Endothelial cell (in vitro differentiated cells): Measurements from ENCODE around the gene GCN1. TPM values are rescaled to one million over a fixed set of nuclear protein-coding genes. Genes with fewer than 3 reads are reported as not detected.
"Not testable (repeated sequence)": the region's sequence is repeated elsewhere in the genome, so short reads cannot be mapped to it uniquely, and the experiment has no call there.

ENCODE experiments used
- DNase-seq: peaks from one replicate; pipeline ENCODE4 v3.0.0; 2021; ENCODE audit warnings: low spot score
- H3K27ac Mint-ChIP-seq: one replicate; pipeline ENCODE4 v1.8.0; 2021; ENCODE audit warnings: mixed read lengths, inconsistent platforms; ENCODE audit not compliant: unreplicated experiment
- H3K27me3 Mint-ChIP-seq: one replicate; pipeline ENCODE4 v1.8.0; 2021; ENCODE audit warnings: mild to moderate bottlenecking, moderate library complexity, mixed read lengths, inconsistent platforms; ENCODE audit not compliant: unreplicated experiment
- H3K36me3 Mint-ChIP-seq: one replicate; pipeline ENCODE4 v1.8.0; 2021; ENCODE audit warnings: mild to moderate bottlenecking, low read depth, mixed read lengths, inconsistent platforms; ENCODE audit not compliant: unreplicated experiment
- H3K4me1 Mint-ChIP-seq: one replicate; pipeline ENCODE4 v1.8.0; 2021; ENCODE audit warnings: mild to moderate bottlenecking, mixed read lengths, inconsistent platforms; ENCODE audit not compliant: unreplicated experiment
- H3K4me3 Mint-ChIP-seq: one replicate; pipeline ENCODE4 v1.8.0; 2021; ENCODE audit warnings: mild to moderate bottlenecking, mixed read lengths, inconsistent platforms; ENCODE audit not compliant: unreplicated experiment
- H3K9me3 Mint-ChIP-seq: one replicate; pipeline ENCODE4 v1.8.0; 2021; ENCODE audit warnings: mixed read lengths, inconsistent platforms; ENCODE audit not compliant: unreplicated experiment
- total RNA-seq: library from RNA; stranded (reverse); fragmentation: NEBNext Ultra II Directional; extraction: Animal tissue kit (Norgen Biotek cat#: 25700); gene quantifications from one replicate; pipeline ENCODE4 v1.2.1, GENCODE V29; 2021; ENCODE audit not compliant: unreplicated experiment
- TF ChIP-seq, protein P1 (sequence below): fragments of 200-600 bp; sonication (generic); IDR thresholded peaks from one replicate; pipeline ENCODE4 v1.5.0; 2021; ENCODE audit warnings: antibody characterized with exemption; ENCODE audit not compliant: unreplicated experiment

Gene GCN1
- total RNA-seq, 1 donor from 2014 or later = 54.0 TPM

DNA sequence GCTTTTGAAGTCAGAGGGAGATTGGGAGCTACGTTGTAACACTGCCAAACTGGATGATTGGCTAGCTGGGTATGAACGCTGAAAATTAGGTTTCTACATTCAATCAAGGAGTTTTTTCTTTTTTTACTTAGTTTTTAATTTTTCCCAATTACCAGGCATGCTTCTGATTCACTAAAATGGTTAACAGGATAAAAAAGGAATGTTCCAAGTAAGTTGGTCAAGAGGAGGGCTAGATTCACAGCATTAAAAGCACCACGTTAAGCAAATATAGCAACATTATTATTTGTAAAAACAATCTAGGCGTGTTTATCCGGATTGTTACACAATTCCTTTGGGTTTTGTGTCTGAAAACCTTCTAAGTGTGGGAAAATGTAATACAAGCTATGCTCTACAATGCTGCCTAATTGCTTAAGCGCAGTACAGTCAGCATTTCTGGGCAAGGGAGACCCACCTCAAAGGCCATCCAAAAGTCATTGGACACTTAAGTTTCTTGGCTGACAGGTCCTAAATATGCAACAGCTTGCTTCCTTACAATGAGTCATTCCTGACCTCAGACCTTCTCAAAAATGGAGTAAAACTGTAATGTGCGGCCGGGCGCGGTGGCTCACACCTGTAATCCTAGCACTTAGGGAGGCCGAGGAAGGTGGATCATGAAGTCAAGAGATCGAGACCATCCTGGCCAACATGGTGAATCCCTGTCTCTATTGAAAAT, 5.2 kb upstream of the GCN1 start:
- peaks cover 24% of the 10 kb centered on the region for H3K4me1 Mint-ChIP-seq
- DNase-seq = no peak
- H3K27ac Mint-ChIP-seq = peak overlapping the region; percentile 72
- TF ChIP-seq, protein P1, sequence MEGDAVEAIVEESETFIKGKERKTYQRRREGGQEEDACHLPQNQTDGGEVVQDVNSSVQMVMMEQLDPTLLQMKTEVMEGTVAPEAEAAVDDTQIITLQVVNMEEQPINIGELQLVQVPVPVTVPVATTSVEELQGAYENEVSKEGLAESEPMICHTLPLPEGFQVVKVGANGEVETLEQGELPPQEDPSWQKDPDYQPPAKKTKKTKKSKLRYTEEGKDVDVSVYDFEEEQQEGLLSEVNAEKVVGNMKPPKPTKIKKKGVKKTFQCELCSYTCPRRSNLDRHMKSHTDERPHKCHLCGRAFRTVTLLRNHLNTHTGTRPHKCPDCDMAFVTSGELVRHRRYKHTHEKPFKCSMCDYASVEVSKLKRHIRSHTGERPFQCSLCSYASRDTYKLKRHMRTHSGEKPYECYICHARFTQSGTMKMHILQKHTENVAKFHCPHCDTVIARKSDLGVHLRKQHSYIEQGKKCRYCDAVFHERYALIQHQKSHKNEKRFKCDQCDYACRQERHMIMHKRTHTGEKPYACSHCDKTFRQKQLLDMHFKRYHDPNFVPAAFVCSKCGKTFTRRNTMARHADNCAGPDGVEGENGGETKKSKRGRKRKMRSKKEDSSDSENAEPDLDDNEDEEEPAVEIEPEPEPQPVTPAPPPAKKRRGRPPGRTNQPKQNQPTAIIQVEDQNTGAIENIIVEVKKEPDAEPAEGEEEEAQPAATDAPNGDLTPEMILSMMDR = no peak
- no peaks in the 10 kb centered on the region for H3K9me3 Mint-ChIP-seq
- H3K4me3 Mint-ChIP-seq = peak overlapping the region; percentile 97
- H3K27me3 Mint-ChIP-seq = peaks cover 9% of the 10 kb centered on the region
- H3K36me3 Mint-ChIP-seq = peaks cover 17% of the 10 kb centered on the region

DNA sequence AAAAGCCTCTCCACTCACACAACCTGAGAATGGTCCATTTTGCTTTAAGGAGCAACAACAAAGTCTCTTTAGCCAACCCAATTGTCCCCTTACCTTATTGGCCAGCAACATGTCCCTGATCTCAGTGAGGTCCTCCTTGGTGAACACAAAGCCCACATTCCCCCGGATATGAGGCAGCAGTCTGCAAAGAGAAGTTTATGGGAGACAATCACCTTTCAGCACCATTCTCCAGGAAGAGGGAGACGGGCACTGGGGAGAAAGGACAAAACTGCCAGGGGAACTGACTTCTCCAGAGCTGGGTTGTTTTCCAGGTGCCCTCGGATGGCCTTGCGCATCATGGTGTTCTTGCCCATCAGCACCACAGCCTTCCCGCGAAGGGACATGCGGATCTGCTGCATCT, 4.5 kb upstream of the GCN1 start:
- peaks cover 9% of the 10 kb centered on the region for H3K27me3 Mint-ChIP-seq
- no peaks in the 10 kb centered on the region for H3K9me3 Mint-ChIP-seq
- DNase-seq = no peak
- no peak overlapping the region for H3K27ac Mint-ChIP-seq
- H3K4me1 Mint-ChIP-seq = peaks cover 25% of the 10 kb centered on the region
- H3K36me3 Mint-ChIP-seq = peaks cover 17% of the 10 kb centered on the region
- H3K4me3 Mint-ChIP-seq = peak overlapping the region; percentile 87
- TF ChIP-seq, protein P1 = no peak

DNA sequence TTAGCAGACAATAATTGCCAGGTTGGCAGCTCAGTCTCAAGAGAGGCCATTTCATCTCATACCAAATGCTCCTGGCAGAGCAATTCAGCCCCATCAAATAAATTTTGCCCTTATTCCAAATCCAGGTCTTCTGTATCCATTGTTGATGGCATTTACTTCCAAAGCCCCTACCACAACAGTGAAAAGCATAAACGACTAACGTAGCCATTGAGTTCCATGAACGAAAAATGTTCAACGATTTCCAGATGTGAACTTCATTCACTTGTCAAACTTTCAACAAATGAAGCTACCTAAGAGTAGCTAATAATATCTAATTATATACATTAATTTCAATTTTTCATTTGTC, 3.0 kb upstream of the GCN1 start:
- no peaks in the 10 kb centered on the region for H3K9me3 Mint-ChIP-seq
- H3K27ac Mint-ChIP-seq = no peak overlapping the region
- no peak overlapping the region for H3K4me3 Mint-ChIP-seq
- TF ChIP-seq, protein P1 = no peak
- H3K36me3 Mint-ChIP-seq = peaks cover 23% of the 10 kb centered on the region
- H3K27me3 Mint-ChIP-seq = peaks cover 9% of the 10 kb centered on the region
- peaks cover 31% of the 10 kb centered on the region for H3K4me1 Mint-ChIP-seq
- DNase-seq = no peak

DNA sequence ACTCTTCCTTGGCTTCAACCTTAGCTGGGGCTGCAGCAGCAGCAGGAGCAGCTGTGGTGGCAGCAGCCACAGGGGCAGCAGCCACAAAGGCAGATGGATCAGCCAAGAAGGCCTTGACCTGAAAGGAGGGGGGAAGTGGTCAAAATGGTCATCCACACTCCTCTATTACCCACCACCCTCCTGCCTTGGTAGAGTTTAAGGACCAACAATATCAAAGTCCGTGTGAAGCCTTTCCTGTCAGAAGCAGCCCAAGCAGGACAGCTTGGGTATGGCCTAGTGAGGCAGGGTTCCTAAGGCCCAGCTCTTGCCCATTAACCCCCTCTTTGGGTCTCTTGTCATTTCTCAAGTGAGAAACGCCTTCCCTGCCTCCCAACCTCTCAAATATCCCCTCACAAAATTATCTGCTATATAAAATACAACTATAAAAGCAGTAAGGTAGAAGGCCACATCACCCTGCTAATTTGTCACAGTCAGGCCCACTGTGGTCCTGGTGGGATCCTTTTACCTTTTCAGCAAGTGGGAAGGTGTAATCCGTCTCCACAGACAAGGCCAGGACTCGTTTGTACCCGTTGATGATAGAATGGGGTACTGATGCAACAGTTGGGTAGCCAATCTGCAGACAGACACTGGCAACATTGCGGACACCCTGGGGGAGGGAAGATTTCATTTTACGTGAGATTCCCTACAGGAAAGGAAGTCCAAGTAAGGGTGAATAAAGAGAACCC, 2.5 kb upstream of the GCN1 start:
- Mint-ChIP-seq H3K36me3 (peaks cover 19% of the 10 kb centered on the region), H3K4me1 (peaks cover 28% of the 10 kb centered on the region)
- not testable (repeated sequence) for H3K27ac Mint-ChIP-seq, DNase-seq, H3K4me3 Mint-ChIP-seq, H3K9me3 Mint-ChIP-seq, H3K27me3 Mint-ChIP-seq

DNA sequence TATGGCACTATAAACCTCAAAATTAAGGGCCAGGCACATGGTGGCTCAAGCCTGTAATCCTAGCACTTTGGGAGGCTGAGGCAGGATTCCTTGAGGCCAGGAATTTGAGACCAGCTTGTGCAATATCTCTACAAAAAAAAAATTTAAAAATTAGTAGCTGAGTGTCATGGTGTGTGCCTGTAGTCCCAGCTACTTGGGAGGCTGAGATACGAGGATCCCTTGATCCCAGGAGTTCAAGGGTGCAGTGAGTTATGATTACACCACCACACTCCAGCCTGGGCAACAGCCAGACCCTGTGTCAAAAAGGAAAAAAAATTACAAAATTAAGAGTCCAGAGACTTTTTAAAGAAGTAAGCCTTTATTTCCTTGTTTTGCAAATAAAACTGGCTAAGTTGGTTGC, 1.8 kb upstream of the GCN1 start:
- H3K4me1 Mint-ChIP-seq = peaks cover 28% of the 10 kb centered on the region
- no peaks in the 10 kb centered on the region for H3K9me3 Mint-ChIP-seq
- DNase-seq = no peak
- peaks cover 19% of the 10 kb centered on the region for H3K36me3 Mint-ChIP-seq
- TF ChIP-seq, protein P1 = no peak
- no peak overlapping the region for H3K27ac Mint-ChIP-seq
- no peak overlapping the region for H3K4me3 Mint-ChIP-seq
- H3K27me3 Mint-ChIP-seq = peaks cover 8% of the 10 kb centered on the region
